Neural cell (in vitro differentiated cells): ENCODE data around the gene DST. TPM values are rescaled to one million over a fixed set of nuclear protein-coding genes. Genes with fewer than 3 reads are reported as not detected.

ENCODE experiments used
- H2AFZ ChIP-seq: fragments of 200-600, 300-800 bp; sonication (generic), shearing (Covaris generic); 2 replicates; pipeline ENCODE4 v1.6.0; 2014; ENCODE audit warnings: low read depth, mild to moderate bottlenecking, antibody characterized with exemption, low read length, moderate library complexity
- H3F3A ChIP-seq: fragments of 200-600 bp; shearing (Covaris generic); 2 replicates; pipeline ENCODE4 v1.6.1; 2016; ENCODE audit warnings: mild to moderate bottlenecking, moderate library complexity, mixed read lengths, antibody characterized with exemption, low read length; ENCODE audit not compliant: insufficient read depth, poor library complexity, severe bottlenecking
- H3K27ac ChIP-seq: fragments of 200-600, 300-800 bp; sonication (generic), shearing (Covaris generic); 2 replicates; pipeline ENCODE4 v1.5.1; 2014; ENCODE audit warnings: mild to moderate bottlenecking, low read length, moderate library complexity
- H3K27me3 ChIP-seq: fragments of 300-800, 200-600 bp; sonication (generic), shearing (Covaris generic); 2 replicates; pipeline ENCODE4 v1.6.0; 2014; ENCODE audit warnings: mild to moderate bottlenecking, low read depth, low read length, moderate library complexity; ENCODE audit not compliant: insufficient read depth
- H3K36me3 ChIP-seq: fragments of 300-800, 200-600 bp; sonication (generic), shearing (Covaris generic); 2 replicates; pipeline ENCODE4 v1.5.1; 2014; ENCODE audit warnings: mild to moderate bottlenecking, antibody characterized with exemption, low read length, moderate library complexity; ENCODE audit not compliant: insufficient read depth
- H3K4me2 ChIP-seq: fragments of 300-800, 200-600 bp; sonication (generic), shearing (Covaris generic); 2 replicates; pipeline ENCODE4 v1.6.0; 2014; ENCODE audit warnings: mild to moderate bottlenecking, low read length
- H3K4me3 ChIP-seq: fragments of 300-800, 200-600 bp; sonication (generic), shearing (Covaris generic); 2 replicates; pipeline ENCODE4 v1.5.1; 2014; ENCODE audit warnings: mild to moderate bottlenecking, low read length, moderate library complexity
- H3K79me2 ChIP-seq: fragments of 200-600 bp; shearing (Covaris generic); replicated peaks from 2 replicates; pipeline ENCODE4 v1.6.0; 2014; ENCODE audit warnings: mild to moderate bottlenecking, low read length, moderate library complexity; ENCODE audit not compliant: insufficient read depth
- H3K9ac ChIP-seq: fragments of 300-800, 200-600 bp; sonication (generic), shearing (Covaris generic); 2 replicates; pipeline ENCODE4 v1.6.1; 2016; ENCODE audit warnings: mild to moderate bottlenecking, low read length, mixed read lengths
- H3K9me2 ChIP-seq: fragments of 200-600 bp; shearing (Covaris generic); 2 replicates; pipeline ENCODE4 v1.6.1; 2016; ENCODE audit warnings: mild to moderate bottlenecking, low read length, mixed read lengths; ENCODE audit not compliant: insufficient read depth
- H3K9me3 ChIP-seq: fragments of 200-600, 300-800 bp; sonication (generic), shearing (Covaris generic); 2 replicates; pipeline ENCODE4 v1.6.1; 2016; ENCODE audit warnings: mild to moderate bottlenecking, mixed run types, low read length, moderate library complexity, mixed read lengths
- H4K20me1 ChIP-seq: fragments of 200-600 bp; shearing (Covaris generic); 2 replicates; pipeline ENCODE4 v1.6.1; 2016; ENCODE audit warnings: mild to moderate bottlenecking, mixed run types; ENCODE audit not compliant: insufficient read depth
- EP300 ChIP-seq: fragments of 450-650 bp; conservative IDR thresholded peaks from 2 replicates; pipeline ENCODE4 v1.6.1; 2014; ENCODE audit warnings: antibody characterized with exemption, mild to moderate bottlenecking, moderate library complexity; ENCODE audit not compliant: poor library complexity, severe bottlenecking
- EZH2 ChIP-seq: fragments of 200-600, 300-800 bp; shearing (Covaris generic), sonication (generic); IDR thresholded peaks from 2 replicates; pipeline ENCODE4 v1.6.1; 2014; ENCODE audit warnings: antibody characterized with exemption, low read length, borderline replicate concordance, mild to moderate bottlenecking; ENCODE audit not compliant: insufficient read depth, poor library complexity, severe bottlenecking
- MXI1 ChIP-seq: fragments of 450-650 bp; conservative IDR thresholded peaks from 2 replicates; pipeline ENCODE4 v1.6.1; 2014; ENCODE audit warnings: antibody characterized with exemption, mild to moderate bottlenecking; ENCODE audit not compliant: poor library complexity, severe bottlenecking
- POLR2AphosphoS5 ChIP-seq: IDR thresholded peaks from 2 replicates; pipeline ENCODE4 v1.6.1; 2012
- RAD21 ChIP-seq: fragments of 450-650 bp; conservative IDR thresholded peaks from 2 replicates; pipeline ENCODE4 v1.6.1; 2014; ENCODE audit warnings: antibody characterized with exemption, mild to moderate bottlenecking, moderate library complexity
- SMC3 ChIP-seq: fragments of 450-650 bp; conservative IDR thresholded peaks from 2 replicates; pipeline ENCODE4 v1.6.1; 2014; ENCODE audit warnings: antibody characterized with exemption, mild to moderate bottlenecking, moderate library complexity; ENCODE audit not compliant: poor library complexity
- TAF1 ChIP-seq: IDR thresholded peaks from 2 replicates; pipeline ENCODE4 v1.6.1; 2012; ENCODE audit warnings: low read depth
- polyA plus RNA-seq: library from polyadenylated mRNA; depleted of rRNA; stranded (reverse); fragments of >200 nt; gene quantifications from 2 replicates; pipeline ENCODE4 v1.2.3, GENCODE V29; 2014
- TF ChIP-seq, protein P1 (sequence below): fragments of 450-650 bp; IDR thresholded peaks from 2 replicates; pipeline ENCODE4 v1.5.1; 2014; ENCODE audit warnings: antibody characterized with exemption, mild to moderate bottlenecking, moderate library complexity; ENCODE audit not compliant: poor library complexity, severe bottlenecking
- TF ChIP-seq, protein P2 (sequence below): IDR thresholded peaks from 2 replicates; pipeline ENCODE4 v1.6.1; 2012; ENCODE audit warnings: borderline replicate concordance

The DST gene
- polyA plus RNA-seq, 1 donor from 2014 or later = 118 TPM

DNA sequence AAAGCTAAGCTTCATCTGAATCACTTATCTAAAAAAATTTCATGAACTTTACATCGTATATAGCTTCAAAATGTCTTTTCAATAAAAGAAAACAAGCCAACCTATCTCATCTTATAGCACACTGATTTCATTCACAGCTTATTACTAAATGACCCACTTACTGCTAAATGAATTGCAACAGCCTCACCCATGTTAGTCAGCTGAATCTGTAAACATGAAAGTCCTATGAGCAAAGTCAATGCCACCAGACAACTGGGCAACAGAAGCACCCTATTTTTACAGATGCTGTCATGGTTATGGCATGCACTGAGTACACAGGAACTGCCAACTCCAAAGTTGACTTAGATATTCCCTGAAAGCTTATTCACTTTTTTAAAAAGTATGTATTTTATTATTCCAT, 41.2 kb upstream of the DST start:
- H3K9me3 ChIP-seq = no peaks in the 10 kb centered on the region
- H3F3A ChIP-seq = no peaks in the 10 kb centered on the region
- TF ChIP-seq TAF1 (no peak), SMC3 (no peak), POLR2AphosphoS5 (no peak), MXI1 (no peak), RAD21 (no peak), EZH2 (no peak), EP300 (no peak)
- TF ChIP-seq, protein P1, sequence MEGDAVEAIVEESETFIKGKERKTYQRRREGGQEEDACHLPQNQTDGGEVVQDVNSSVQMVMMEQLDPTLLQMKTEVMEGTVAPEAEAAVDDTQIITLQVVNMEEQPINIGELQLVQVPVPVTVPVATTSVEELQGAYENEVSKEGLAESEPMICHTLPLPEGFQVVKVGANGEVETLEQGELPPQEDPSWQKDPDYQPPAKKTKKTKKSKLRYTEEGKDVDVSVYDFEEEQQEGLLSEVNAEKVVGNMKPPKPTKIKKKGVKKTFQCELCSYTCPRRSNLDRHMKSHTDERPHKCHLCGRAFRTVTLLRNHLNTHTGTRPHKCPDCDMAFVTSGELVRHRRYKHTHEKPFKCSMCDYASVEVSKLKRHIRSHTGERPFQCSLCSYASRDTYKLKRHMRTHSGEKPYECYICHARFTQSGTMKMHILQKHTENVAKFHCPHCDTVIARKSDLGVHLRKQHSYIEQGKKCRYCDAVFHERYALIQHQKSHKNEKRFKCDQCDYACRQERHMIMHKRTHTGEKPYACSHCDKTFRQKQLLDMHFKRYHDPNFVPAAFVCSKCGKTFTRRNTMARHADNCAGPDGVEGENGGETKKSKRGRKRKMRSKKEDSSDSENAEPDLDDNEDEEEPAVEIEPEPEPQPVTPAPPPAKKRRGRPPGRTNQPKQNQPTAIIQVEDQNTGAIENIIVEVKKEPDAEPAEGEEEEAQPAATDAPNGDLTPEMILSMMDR = no peak
- TF ChIP-seq, protein P2, sequence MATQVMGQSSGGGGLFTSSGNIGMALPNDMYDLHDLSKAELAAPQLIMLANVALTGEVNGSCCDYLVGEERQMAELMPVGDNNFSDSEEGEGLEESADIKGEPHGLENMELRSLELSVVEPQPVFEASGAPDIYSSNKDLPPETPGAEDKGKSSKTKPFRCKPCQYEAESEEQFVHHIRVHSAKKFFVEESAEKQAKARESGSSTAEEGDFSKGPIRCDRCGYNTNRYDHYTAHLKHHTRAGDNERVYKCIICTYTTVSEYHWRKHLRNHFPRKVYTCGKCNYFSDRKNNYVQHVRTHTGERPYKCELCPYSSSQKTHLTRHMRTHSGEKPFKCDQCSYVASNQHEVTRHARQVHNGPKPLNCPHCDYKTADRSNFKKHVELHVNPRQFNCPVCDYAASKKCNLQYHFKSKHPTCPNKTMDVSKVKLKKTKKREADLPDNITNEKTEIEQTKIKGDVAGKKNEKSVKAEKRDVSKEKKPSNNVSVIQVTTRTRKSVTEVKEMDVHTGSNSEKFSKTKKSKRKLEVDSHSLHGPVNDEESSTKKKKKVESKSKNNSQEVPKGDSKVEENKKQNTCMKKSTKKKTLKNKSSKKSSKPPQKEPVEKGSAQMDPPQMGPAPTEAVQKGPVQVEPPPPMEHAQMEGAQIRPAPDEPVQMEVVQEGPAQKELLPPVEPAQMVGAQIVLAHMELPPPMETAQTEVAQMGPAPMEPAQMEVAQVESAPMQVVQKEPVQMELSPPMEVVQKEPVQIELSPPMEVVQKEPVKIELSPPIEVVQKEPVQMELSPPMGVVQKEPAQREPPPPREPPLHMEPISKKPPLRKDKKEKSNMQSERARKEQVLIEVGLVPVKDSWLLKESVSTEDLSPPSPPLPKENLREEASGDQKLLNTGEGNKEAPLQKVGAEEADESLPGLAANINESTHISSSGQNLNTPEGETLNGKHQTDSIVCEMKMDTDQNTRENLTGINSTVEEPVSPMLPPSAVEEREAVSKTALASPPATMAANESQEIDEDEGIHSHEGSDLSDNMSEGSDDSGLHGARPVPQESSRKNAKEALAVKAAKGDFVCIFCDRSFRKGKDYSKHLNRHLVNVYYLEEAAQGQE = no peak
- no peaks in the 10 kb centered on the region for H3K9me2 ChIP-seq
- no peak overlapping the region for H3K4me2 ChIP-seq
- H3K36me3 ChIP-seq = no peaks in the 10 kb centered on the region
- no peak overlapping the region for H2AFZ ChIP-seq
- H3K9ac ChIP-seq = no peak overlapping the region
- H3K4me3 ChIP-seq = no peak overlapping the region
- no peak overlapping the region for H3K27ac ChIP-seq
- no peaks in the 10 kb centered on the region for H4K20me1 ChIP-seq
- H3K27me3 ChIP-seq = no peaks in the 10 kb centered on the region
- H3K79me2 ChIP-seq = no peaks in the 10 kb centered on the region

GRCh38 chr6:56682635-56683034, 39.9 kb upstream of the DST start:
- no peak overlapping the region for H3K27ac ChIP-seq
- no peak overlapping the region for H2AFZ ChIP-seq
- no peaks in the 10 kb centered on the region for H3K9me2 ChIP-seq
- H3K4me3 ChIP-seq = no peak overlapping the region
- H3K36me3 ChIP-seq = no peaks in the 10 kb centered on the region
- H3K9me3 ChIP-seq = no peaks in the 10 kb centered on the region
- no peaks in the 10 kb centered on the region for H3K79me2 ChIP-seq
- no peak overlapping the region for H3K9ac ChIP-seq
- H4K20me1 ChIP-seq = no peaks in the 10 kb centered on the region
- no peaks in the 10 kb centered on the region for H3F3A ChIP-seq
- TF ChIP-seq POLR2AphosphoS5 (no peak), SMC3 (no peak), RAD21 (no peak), EZH2 (no peak), TAF1 (no peak), EP300 (no peak)
- TF ChIP-seq, protein P1 = no peak
- H3K4me2 ChIP-seq = no peak overlapping the region
- no peaks in the 10 kb centered on the region for H3K27me3 ChIP-seq
